Rectal smooth muscle tissue (tissue), 1 donor: ENCODE results near the gene TXNL1.
A peak's percentile ranks its signal among the peaks of the same experiment; 100 is the strongest.

ENCODE experiments used
- H3K27ac ChIP-seq: one replicate; pipeline ENCODE4 v1.7.0; 2013; ENCODE audit warnings: low read depth, low read length, inconsistent platforms
- H3K27me3 ChIP-seq: one replicate; pipeline ENCODE4 v1.7.0; 2013; ENCODE audit warnings: low read length; ENCODE audit not compliant: control insufficient read depth, insufficient read depth
- H3K36me3 ChIP-seq: one replicate; pipeline ENCODE4 v1.7.0; 2013; ENCODE audit warnings: low read length; ENCODE audit not compliant: control insufficient read depth, insufficient read depth
- H3K4me1 ChIP-seq: one replicate; pipeline ENCODE4 v1.7.0; 2013; ENCODE audit warnings: low read length; ENCODE audit not compliant: control insufficient read depth, insufficient read depth
- H3K4me3 ChIP-seq: one replicate; pipeline ENCODE4 v1.7.0; 2013; ENCODE audit warnings: low read length
- H3K9ac ChIP-seq: one replicate; pipeline ENCODE4 v1.7.0; 2013; ENCODE audit warnings: low read length

Gene TXNL1

GRCh38 chr18:56638232-56639103 lies at the start of gene TXNL1:
Gene TXNL1 (minus strand): TSS chr18:56638592. CDS start chr18:56638440, 152 bp downstream.
- H3K9ac ChIP-seq = peak within 1 kb of the TSS; percentile 82
- H3K4me3 ChIP-seq = peak within 1 kb of the TSS; percentile 88
- H3K27ac ChIP-seq = peak within 1 kb of the TSS; percentile 90
- H3K36me3 ChIP-seq = no peaks in the 10 kb centered on the region
- peaks cover 10% of the 10 kb centered on the region for H3K4me1 ChIP-seq
- no peaks in the 10 kb centered on the region for H3K27me3 ChIP-seq

GRCh38 chr18:56684277-56684676 lies 45.9 kb upstream of the TXNL1 start:
- no peak overlapping the region for H3K4me3 ChIP-seq
- no peaks in the 10 kb centered on the region for H3K4me1 ChIP-seq
- H3K27ac ChIP-seq = no peak overlapping the region
- peaks cover 3% of the 10 kb centered on the region for H3K36me3 ChIP-seq
- no peak overlapping the region for H3K9ac ChIP-seq
- no peaks in the 10 kb centered on the region for H3K27me3 ChIP-seq

GRCh38 chr18:56678836-56679565 lies 40.6 kb upstream of the TXNL1 start:
- Histone ChIP-seq H3K27ac (no peak overlapping the region), H3K36me3 (no peaks in the 10 kb centered on the region), H3K4me1 (no peaks in the 10 kb centered on the region), H3K27me3 (no peaks in the 10 kb centered on the region), H3K9ac (no peak overlapping the region), H3K4me3 (no peak overlapping the region)

- no peaks in the 10 kb centered on the region for H3K4me1 ChIP-seq
- no peak overlapping the region for H3K9ac ChIP-seq
- H3K27ac ChIP-seq = no peak overlapping the region
- H3K27me3 ChIP-seq = no peaks in the 10 kb centered on the region
- H3K4me3 ChIP-seq = no peak overlapping the region
- H3K36me3 ChIP-seq = no peaks in the 10 kb centered on the region
Measured at GRCh38 chr18:56676639-56677038, 38.2 kb upstream of the TXNL1 start.

GRCh38 chr18:56672981-56673380 lies 34.6 kb upstream of the TXNL1 start:
- no peaks in the 10 kb centered on the region for H3K36me3 ChIP-seq
- H3K27me3 ChIP-seq = no peaks in the 10 kb centered on the region
- no peak overlapping the region for H3K4me3 ChIP-seq
- H3K9ac ChIP-seq = no peak overlapping the region
- no peaks in the 10 kb centered on the region for H3K4me1 ChIP-seq
- no peak overlapping the region for H3K27ac ChIP-seq

- Histone ChIP-seq H3K9ac (no peak overlapping the region), H3K27ac (no peak overlapping the region), H3K27me3 (no peaks in the 10 kb centered on the region), H3K4me1 (no peaks in the 10 kb centered on the region), H3K4me3 (no peak overlapping the region), H3K36me3 (no peaks in the 10 kb centered on the region)
Measured at GRCh38 chr18:56672391-56672790, 34.0 kb upstream of the TXNL1 start.

- H3K9ac ChIP-seq = no peak overlapping the region
- no peaks in the 10 kb centered on the region for H3K36me3 ChIP-seq
- no peaks in the 10 kb centered on the region for H3K4me1 ChIP-seq
- H3K27me3 ChIP-seq = no peaks in the 10 kb centered on the region
- H3K27ac ChIP-seq = no peak overlapping the region
- H3K4me3 ChIP-seq = no peak overlapping the region
Measured at GRCh38 chr18:56662902-56663301, 24.5 kb upstream of the TXNL1 start.

GRCh38 chr18:56662502-56662901 lies 24.1 kb upstream of the TXNL1 start:
- H3K36me3 ChIP-seq = no peaks in the 10 kb centered on the region
- no peak overlapping the region for H3K4me3 ChIP-seq
- no peaks in the 10 kb centered on the region for H3K27me3 ChIP-seq
- no peak overlapping the region for H3K9ac ChIP-seq
- no peak overlapping the region for H3K27ac ChIP-seq
- H3K4me1 ChIP-seq = no peaks in the 10 kb centered on the region

GRCh38 chr18:56662063-56662408 lies 23.6 kb upstream of the TXNL1 start:
- no peak overlapping the region for H3K4me3 ChIP-seq
- no peaks in the 10 kb centered on the region for H3K36me3 ChIP-seq
- no peak overlapping the region for H3K9ac ChIP-seq
- no peaks in the 10 kb centered on the region for H3K4me1 ChIP-seq
- no peaks in the 10 kb centered on the region for H3K27me3 ChIP-seq
- H3K27ac ChIP-seq = no peak overlapping the region

GRCh38 chr18:56661360-56662062 lies 23.1 kb upstream of the TXNL1 start:
- Histone ChIP-seq H3K36me3 (no peaks in the 10 kb centered on the region), H3K9ac (no peak overlapping the region), H3K4me1 (no peaks in the 10 kb centered on the region), H3K27ac (no peak overlapping the region), H3K27me3 (no peaks in the 10 kb centered on the region), H3K4me3 (no peak overlapping the region)

- Histone ChIP-seq H3K27me3 (no peaks in the 10 kb centered on the region), H3K4me3 (no peak overlapping the region), H3K4me1 (no peaks in the 10 kb centered on the region), H3K9ac (no peak overlapping the region), H3K27ac (no peak overlapping the region), H3K36me3 (no peaks in the 10 kb centered on the region)
Measured at GRCh38 chr18:56660655-56661054, 22.3 kb upstream of the TXNL1 start.

GRCh38 chr18:56659111-56659510 lies 20.7 kb upstream of the TXNL1 start:
- H3K9ac ChIP-seq = no peak overlapping the region
- no peaks in the 10 kb centered on the region for H3K4me1 ChIP-seq

More at GRCh38 chr18:56659111-56659510, 20.7 kb upstream of the TXNL1 start:
- Histone ChIP-seq H3K36me3 (no peaks in the 10 kb centered on the region), H3K4me3 (no peak overlapping the region), H3K27me3 (no peaks in the 10 kb centered on the region), H3K27ac (no peak overlapping the region)
